Stimulated activated CD4-positive, alpha-beta T cell treated with anti-CD3 and anti-CD28 coated beads, Interleukin-4, amount 100 ng/mL, for 4 hours (primary cell): ENCODE measurements around the gene CMTR1.

ENCODE experiments used
- DNase-seq, 2 experiments: peaks; one replicate each; pipeline ENCODE4 v3.0.0-alpha.2; 2020

Gene CMTR1

GRCh38 chr6:37516076-37516919, 83.3 kb downstream of the CMTR1 start:
- peak; percentile 79 to 89 for DNase-seq

- DNase-seq, result no peak
Observed at GRCh38 chr6:37516920-37517405, 83.9 kb downstream of the CMTR1 start.

GRCh38 chr6:37517411-37517812, 84.4 kb downstream of the CMTR1 start:
- peak; percentile 55 to 70 for DNase-seq

- DNase-seq, result no peak
Observed at GRCh38 chr6:37518116-37518515, 85.1 kb downstream of the CMTR1 start.

- DNase-seq, result no peak
Observed at GRCh38 chr6:37519461-37519860, 86.4 kb downstream of the CMTR1 start.

GRCh38 chr6:37520926-37521325, 87.9 kb downstream of the CMTR1 start:
- DNase-seq, result no peak

GRCh38 chr6:37521674-37522073, 88.7 kb downstream of the CMTR1 start:
- DNase-seq, result no peak

- DNase-seq, result no peak
Observed at GRCh38 chr6:37522836-37523235, 89.8 kb downstream of the CMTR1 start.

- no peak for DNase-seq
Observed at GRCh38 chr6:37523412-37523811, 90.4 kb downstream of the CMTR1 start.

GRCh38 chr6:37524025-37524969, 91.3 kb downstream of the CMTR1 start:
- DNase-seq, result no peak

- no peak for DNase-seq
Observed at GRCh38 chr6:37524970-37525318, 91.9 kb downstream of the CMTR1 start.

GRCh38 chr6:37525460-37526357, 92.7 kb downstream of the CMTR1 start:
- DNase-seq, result no peak

GRCh38 chr6:37528541-37528940, 95.5 kb downstream of the CMTR1 start:
- DNase-seq, result no peak

- no peak for DNase-seq
Observed at GRCh38 chr6:37530297-37530696, 97.3 kb downstream of the CMTR1 start.

- DNase-seq, result no peak
Observed at GRCh38 chr6:37531026-37531425, 98.0 kb downstream of the CMTR1 start.
